ENCODE results near the gene CMTM2. TPM values are rescaled to one million over a fixed set of nuclear protein-coding genes. Genes with fewer than 3 reads are reported as not detected.
"Not testable (repeated sequence)": the region's sequence is repeated elsewhere in the genome, so short reads cannot be mapped to it uniquely, and the experiment has no call there.

CMTM2 gene
- total RNA-seq, 2 experiments from 2014 or later = 0.51 TPM; not detected in 1

- peak overlapping the region; percentile 97 for H3K4me3 Mint-ChIP-seq
- ATAC-seq (no peak), DNase-seq (no peak)
- intact Hi-C loops (cut with DNase I, micrococcal nuclease) = loop anchor here (2.0 to 5.0 kb wide), 5 partner anchors 52 to 278 kb away; partner anchors contain the start of genes CMTM3 (in 1 of the 2), CMTM4 (in 1 of the 2), DYNC1LI2 (in 1 of the 2) and NAE1 (in 1 of the 2)
- peaks cover 73% of the 10 kb centered on the region for H3K4me1 Mint-ChIP-seq
- peak overlapping the region; percentile 94 for H3K27ac Mint-ChIP-seq
- no peaks in the 10 kb centered on the region for H3K27me3 Mint-ChIP-seq
- POLR2A ChIA-PET = interaction anchor here (1.6 kb wide), 1 partner anchor 11 kb away, joined by 8 read pairs; no protein-coding TSS in a partner anchor
- peaks cover 44% of the 10 kb centered on the region for H3K36me3 Mint-ChIP-seq (ENCODE audit: low read depth)
- CTCF ChIA-PET = interaction anchor here (1.0 to 7.2 kb wide), 9 partner anchors 10 to 147 kb away, joined by 3 to 59 read pairs (median 4); partner anchors contain the start of gene CMTM3
- no peaks in the 10 kb centered on the region for H3K9me3 Mint-ChIP-seq (ENCODE audit: low read depth)
Observed at GRCh38 chr16:66553223-66553622, 26.0 kb upstream of the CMTM2 start.

- ChIA-PET POLR2A (interaction anchor here (0.6 kb wide), 1 partner anchor 10 kb away, joined by 4 read pairs; no protein-coding TSS in a partner anchor), CTCF (interaction anchor here (0.8 to 6.5 kb wide), 8 partner anchors 9 to 319 kb away, joined by 3 to 41 read pairs (median 4); partner anchors contain the start of gene CMTM3)
- peak overlapping the region; percentile 97 for H3K4me3 Mint-ChIP-seq
- peak overlapping the region; percentile 94 for H3K27ac Mint-ChIP-seq
- peaks cover 71% of the 10 kb centered on the region for H3K4me1 Mint-ChIP-seq
- ATAC-seq = no peak
- H3K36me3 Mint-ChIP-seq (ENCODE audit: low read depth) = peaks cover 47% of the 10 kb centered on the region
- intact Hi-C loops (cut with DNase I, micrococcal nuclease) = loop anchor here in 1 of 2 experiments (5.0 kb wide), 1 partner anchor 198 kb away; the partner anchor contains the start of gene DYNC1LI2
- no peaks in the 10 kb centered on the region for H3K27me3 Mint-ChIP-seq
- H3K9me3 Mint-ChIP-seq (ENCODE audit: low read depth) = no peaks in the 10 kb centered on the region
- no peak for DNase-seq
Observed at GRCh38 chr16:66554021-66554420, 25.2 kb upstream of the CMTM2 start.

- Mint-ChIP-seq H3K27me3 (no peaks in the 10 kb centered on the region), H3K4me1 (peaks cover 70% of the 10 kb centered on the region), H3K36me3 (ENCODE audit: low read depth) (peaks cover 47% of the 10 kb centered on the region), H3K4me3 (peak overlapping the region; percentile 97), H3K27ac (peak overlapping the region; percentile 94), H3K9me3 (ENCODE audit: low read depth) (no peaks in the 10 kb centered on the region)
- ChIA-PET POLR2A (no interaction called here), CTCF (interaction anchor here (0.8 to 6.5 kb wide), 7 partner anchors 8 to 318 kb away, joined by 3 to 41 read pairs (median 4); partner anchors contain the start of gene CMTM3)
- intact Hi-C loops (cut with DNase I, micrococcal nuclease) = loop anchor here in 1 of 2 experiments (5.0 kb wide), 1 partner anchor 198 kb away; the partner anchor contains the start of gene DYNC1LI2
- DNase-seq = no peak
- no peak for ATAC-seq
Observed at GRCh38 chr16:66554495-66554894, 24.8 kb upstream of the CMTM2 start.

- H3K4me3 Mint-ChIP-seq = no peak overlapping the region
- H3K27me3 Mint-ChIP-seq = no peaks in the 10 kb centered on the region
- no peak for ATAC-seq
- no peaks in the 10 kb centered on the region for H3K9me3 Mint-ChIP-seq (ENCODE audit: low read depth)
- H3K4me1 Mint-ChIP-seq = peaks cover 76% of the 10 kb centered on the region
- intact Hi-C loops (cut with DNase I, micrococcal nuclease) = no loop called here
- POLR2A ChIA-PET = no interaction called here
- peaks cover 48% of the 10 kb centered on the region for H3K36me3 Mint-ChIP-seq (ENCODE audit: low read depth)
- CTCF ChIA-PET = interaction anchor here (0.6 to 1.1 kb wide), 3 partner anchors 17 to 47 kb away, joined by 3 read pairs; no protein-coding TSS in a partner anchor
- H3K27ac Mint-ChIP-seq = peak overlapping the region; percentile 12
- DNase-seq = no peak
Observed at GRCh38 chr16:66560107-66560506, 19.2 kb upstream of the CMTM2 start.

GRCh38 chr16:66561381-66562080 is 17.7 kb upstream of the CMTM2 start:
- ChIA-PET CTCF (interaction anchor here (0.6 to 3.6 kb wide), 6 partner anchors 9 to 180 kb away, joined by 3 to 41 read pairs (median 9); partner anchors contain the start of genes CKLF and TK2), POLR2A (no interaction called here)
- intact Hi-C loops (cut with DNase I, micrococcal nuclease) = loop anchor here in 1 of 2 experiments (2.0 kb wide), 1 partner anchor 29 kb away; no protein-coding TSS in a partner anchor
- H3K4me1 Mint-ChIP-seq = peaks cover 65% of the 10 kb centered on the region
- no peak overlapping the region for H3K27ac Mint-ChIP-seq
- DNase-seq = no peak
- peaks cover 44% of the 10 kb centered on the region for H3K36me3 Mint-ChIP-seq (ENCODE audit: low read depth)
- H3K9me3 Mint-ChIP-seq (ENCODE audit: low read depth) = no peaks in the 10 kb centered on the region
- ATAC-seq = no peak
- no peak overlapping the region for H3K4me3 Mint-ChIP-seq
- H3K27me3 Mint-ChIP-seq = no peaks in the 10 kb centered on the region

GRCh38 chr16:66562409-66562808 is 16.9 kb upstream of the CMTM2 start:
- ATAC-seq (no peak), DNase-seq (no peak)
- H3K27ac Mint-ChIP-seq = no peak overlapping the region
- no peak overlapping the region for H3K4me3 Mint-ChIP-seq
- CTCF ChIA-PET = interaction anchor here (0.6 to 3.6 kb wide), 11 partner anchors 10 to 179 kb away, joined by 3 to 41 read pairs (median 5); partner anchors contain the start of genes CKLF and TK2
- H3K9me3 Mint-ChIP-seq (ENCODE audit: low read depth) = no peaks in the 10 kb centered on the region
- POLR2A ChIA-PET = no interaction called here
- H3K27me3 Mint-ChIP-seq = no peaks in the 10 kb centered on the region
- intact Hi-C loops (cut with DNase I, micrococcal nuclease) = loop anchor here in 1 of 2 experiments (2.0 kb wide), 1 partner anchor 28 kb away; no protein-coding TSS in a partner anchor
- H3K36me3 Mint-ChIP-seq (ENCODE audit: low read depth) = peaks cover 52% of the 10 kb centered on the region
- peaks cover 65% of the 10 kb centered on the region for H3K4me1 Mint-ChIP-seq

- peaks cover 55% of the 10 kb centered on the region for H3K36me3 Mint-ChIP-seq (ENCODE audit: low read depth)
- no peaks in the 10 kb centered on the region for H3K9me3 Mint-ChIP-seq (ENCODE audit: low read depth)
- H3K4me3 Mint-ChIP-seq = no peak overlapping the region
- intact Hi-C loops (cut with DNase I, micrococcal nuclease) = loop anchor here (1.0 to 2.0 kb wide), 3 partner anchors 28 to 46 kb away; partner anchors contain the start of gene CMTM3 (in 1 of the 2)
- ATAC-seq (no peak), DNase-seq (no peak)
- H3K27me3 Mint-ChIP-seq = no peaks in the 10 kb centered on the region
- peaks cover 68% of the 10 kb centered on the region for H3K4me1 Mint-ChIP-seq
- peak overlapping the region; percentile 75 for H3K27ac Mint-ChIP-seq
- ChIA-PET CTCF (interaction anchor here (1.0 to 3.6 kb wide), 17 partner anchors 11 to 310 kb away, joined by 3 to 41 read pairs (median 6); partner anchors contain the start of genes CKLF, CMTM3 and TK2), POLR2A (interaction anchor here (1.4 to 2.6 kb wide), 4 partner anchors 9 to 41 kb away, joined by 3 to 15 read pairs (median 6); partner anchors contain the start of gene CKLF)
Observed at GRCh38 chr16:66562986-66563385, 16.3 kb upstream of the CMTM2 start.

- no peaks in the 10 kb centered on the region for H3K9me3 Mint-ChIP-seq (ENCODE audit: low read depth)
- peak; percentile 92 for ATAC-seq
- H3K4me3 Mint-ChIP-seq = no peak overlapping the region
- ChIA-PET CTCF (interaction anchor here (0.6 to 3.6 kb wide), 25 partner anchors 10 to 309 kb away, joined by 3 to 41 read pairs (median 5); partner anchors contain the start of genes CKLF, CMTM2, CMTM3 and NAE1), POLR2A (interaction anchor here (1.0 to 2.6 kb wide), 7 partner anchors 10 to 41 kb away, joined by 3 to 15 read pairs (median 4); partner anchors contain the start of gene CKLF)
- peak; percentile 41 for DNase-seq
- peaks cover 51% of the 10 kb centered on the region for H3K36me3 Mint-ChIP-seq (ENCODE audit: low read depth)
- intact Hi-C loops (cut with DNase I, micrococcal nuclease) = loop anchor here (1.0 to 2.0 kb wide), 6 partner anchors 11 to 46 kb away; partner anchors contain the start of genes CMTM3 (in 2 of the 2) and CKLF (in 1 of the 2)
- H3K27me3 Mint-ChIP-seq = no peaks in the 10 kb centered on the region
- peaks cover 64% of the 10 kb centered on the region for H3K4me1 Mint-ChIP-seq
- H3K27ac Mint-ChIP-seq = peak overlapping the region; percentile 75
Observed at GRCh38 chr16:66563574-66564334, 15.5 kb upstream of the CMTM2 start.

GRCh38 chr16:66566051-66566901 is 13.0 kb upstream of the CMTM2 start, which contains the start of gene CMTM1:
Gene CMTM1, plus strand, starts transcription at chr16:66566439. Its CDS starts 75 bp downstream, at chr16:66566514.
- no peak for DNase-seq
- peak within 1 kb of the TSS; percentile 24 for H3K27ac Mint-ChIP-seq
- H3K36me3 Mint-ChIP-seq (ENCODE audit: low read depth) = peaks cover 40% of the 10 kb centered on the region
- ChIA-PET CTCF (interaction anchor here (1.3 to 3.6 kb wide), 2 partner anchors 24 to 38 kb away, joined by 4 to 20 read pairs; partner anchors contain the start of gene CMTM3), POLR2A (interaction anchor here (0.5 kb wide), 1 partner anchor 92 kb away, joined by 7 read pairs; no protein-coding TSS in a partner anchor)
- intact Hi-C loops (cut with DNase I, micrococcal nuclease) = no loop called here
- H3K4me3 Mint-ChIP-seq = no peak within 1 kb of the TSS
- H3K27me3 Mint-ChIP-seq = no peaks in the 10 kb centered on the region
- no peaks in the 10 kb centered on the region for H3K9me3 Mint-ChIP-seq (ENCODE audit: low read depth)
- ATAC-seq = no peak
- H3K4me1 Mint-ChIP-seq = peaks cover 44% of the 10 kb centered on the region

GRCh38 chr16:66567270-66567669 is 12.0 kb upstream of the CMTM2 start:
- H3K4me3 Mint-ChIP-seq; H3K27me3 Mint-ChIP-seq; H3K9me3 Mint-ChIP-seq (ENCODE audit: low read depth); intact Hi-C loops (cut with DNase I, micrococcal nuclease); DNase-seq; H3K27ac Mint-ChIP-seq; CTCF ChIA-PET; POLR2A ChIA-PET; ATAC-seq: not testable (repeated sequence)
- peaks cover 35% of the 10 kb centered on the region for H3K36me3 Mint-ChIP-seq (ENCODE audit: low read depth)
- peaks cover 36% of the 10 kb centered on the region for H3K4me1 Mint-ChIP-seq
